Pulmonary artery endothelial cell (primary cell): ENCODE results near the gene CLMP. TPM values are rescaled to one million over a fixed set of nuclear protein-coding genes. Genes with fewer than 3 reads are reported as not detected.

Experiments
- DNase-seq: peaks from one replicate; pipeline ENCODE4 v3.0.0-alpha.2; 2011; ENCODE audit warnings: low read depth, low spot score
- total RNA-seq: library from RNA; depleted of rRNA; stranded (reverse); fragments of >200 nt; gene quantifications from 2 replicates; pipeline ENCODE4 v1.2.3, GENCODE V29; 2014

CLMP gene
- total RNA-seq, 1 donor from 2014 or later: 12.3 TPM

- no peak for DNase-seq
Measured at GRCh38 chr11:123190518-123190917, 4.5 kb downstream of the CLMP start.

- peak; percentile 17 for DNase-seq
Measured at GRCh38 chr11:123188508-123189165, 6.4 kb downstream of the CLMP start.

GRCh38 chr11:123187665-123188507, 7.2 kb downstream of the CLMP start:
- no peak for DNase-seq

- no peak for DNase-seq
Measured at GRCh38 chr11:123187248-123187647, 7.8 kb downstream of the CLMP start.

- no peak for DNase-seq
Measured at GRCh38 chr11:123186286-123186685, 8.8 kb downstream of the CLMP start.

- no peak for DNase-seq
Measured at GRCh38 chr11:123185326-123185725, 9.7 kb downstream of the CLMP start.

GRCh38 chr11:123184531-123184930, 10.5 kb downstream of the CLMP start:
- DNase-seq: no peak

- no peak for DNase-seq
Measured at GRCh38 chr11:123183391-123184099, 11.5 kb downstream of the CLMP start.

- DNase-seq: no peak
Measured at GRCh38 chr11:123181767-123182500, 13.1 kb downstream of the CLMP start.

GRCh38 chr11:123181075-123181474, 14.0 kb downstream of the CLMP start:
- DNase-seq: no peak

- DNase-seq: no peak
Measured at GRCh38 chr11:123180574-123180973, 14.5 kb downstream of the CLMP start.

GRCh38 chr11:123180166-123180565, 14.9 kb downstream of the CLMP start:
- DNase-seq: no peak

- DNase-seq: no peak
Measured at GRCh38 chr11:123179586-123179985, 15.5 kb downstream of the CLMP start.

- DNase-seq: no peak
Measured at GRCh38 chr11:123178186-123178585, 16.9 kb downstream of the CLMP start.

- no peak for DNase-seq
Measured at GRCh38 chr11:123176785-123177184, 18.3 kb downstream of the CLMP start.

GRCh38 chr11:123174196-123175183, 20.6 kb downstream of the CLMP start:
- DNase-seq: no peak

- DNase-seq: no peak
Measured at GRCh38 chr11:123173856-123174186, 21.2 kb downstream of the CLMP start.

GRCh38 chr11:123173040-123173855, 21.8 kb downstream of the CLMP start:
- no peak for DNase-seq

GRCh38 chr11:123170929-123171328, 24.1 kb downstream of the CLMP start:
- no peak for DNase-seq

GRCh38 chr11:123169821-123170220, 25.2 kb downstream of the CLMP start:
- no peak for DNase-seq
